HEK293T (cell line): ENCODE results near the gene CPT1B.
"Not testable (repeated sequence)": the region's sequence is repeated elsewhere in the genome, so short reads cannot be mapped to it uniquely, and the experiment has no call there.

Experiments used
- CTCF ChIA-PET: fragments of 350-600 bp; formaldehyde crosslinking; extraction: SDS; loops from one replicate; lab custom pipeline; 2021; ENCODE audit warnings: antibody characterized with exemption, inconsistent platforms; lab: Yijun Ruan, JAX
- POLR2A ChIA-PET: fragments of 350-600 bp; formaldehyde crosslinking; extraction: SDS; loops from one replicate; lab custom pipeline; 2020; ENCODE audit warnings: antibody characterized with exemption, inconsistent platforms; lab: Yijun Ruan, JAX
- DNase-seq: peaks from one replicate; pipeline ENCODE4 v3.0.0; 2012; ENCODE audit warnings: mixed read lengths; ENCODE audit errors: extremely low spot score
- ARNT ChIP-seq: fragments of 450-650 bp; IDR thresholded peaks from 2 replicates; pipeline ENCODE4 v1.6.1; 2017; ENCODE audit warnings: mild to moderate bottlenecking
- BHLHE40 ChIP-seq: fragments of 450-650 bp; IDR thresholded peaks from 2 replicates; pipeline ENCODE4 v1.6.1; 2016; ENCODE audit warnings: mild to moderate bottlenecking, moderate library complexity, borderline replicate concordance
- CTBP1 ChIP-seq: fragments of 450-650 bp; IDR thresholded peaks from 2 replicates; pipeline ENCODE4 v1.6.1; 2016; ENCODE audit warnings: borderline replicate concordance
- ELF4 ChIP-seq: fragments of 450-650 bp; IDR thresholded peaks from 2 replicates; pipeline ENCODE4 v1.6.1; 2017; ENCODE audit warnings: antibody characterized with exemption
- FOXA1 ChIP-seq: fragments of 450-650 bp; IDR thresholded peaks from 2 replicates; pipeline ENCODE4 v1.6.1; 2016; ENCODE audit warnings: mild to moderate bottlenecking
- FOXK2 ChIP-seq: fragments of 450-650 bp; IDR thresholded peaks from 2 replicates; pipeline ENCODE4 v1.6.1; 2016; ENCODE audit warnings: mild to moderate bottlenecking
- FOXM1 ChIP-seq: fragments of 450-650 bp; IDR thresholded peaks from 2 replicates; pipeline ENCODE4 v1.6.1; 2017; ENCODE audit warnings: mild to moderate bottlenecking, borderline replicate concordance
- L3MBTL2 ChIP-seq: fragments of 450-650 bp; conservative IDR thresholded peaks from 2 replicates; pipeline ENCODE4 v1.6.1; 2016; ENCODE audit warnings: mild to moderate bottlenecking
- LEF1 ChIP-seq: fragments of 450-650 bp; IDR thresholded peaks from 2 replicates; pipeline ENCODE4 v1.6.1; 2017; ENCODE audit warnings: mild to moderate bottlenecking, borderline replicate concordance
- NFRKB ChIP-seq: fragments of 450-650 bp; IDR thresholded peaks from 2 replicates; pipeline ENCODE4 v1.6.1; 2016; ENCODE audit warnings: mild to moderate bottlenecking, moderate library complexity
- SP1 ChIP-seq: fragments of 450-650 bp; IDR thresholded peaks from 2 replicates; pipeline ENCODE4 v1.6.1; 2017
- SUZ12 ChIP-seq: fragments of 450-650 bp; IDR thresholded peaks from 2 replicates; pipeline ENCODE4 v1.6.1; 2016; ENCODE audit warnings: mild to moderate bottlenecking
- TARDBP ChIP-seq: fragments of 450-650 bp; IDR thresholded peaks from 2 replicates; pipeline ENCODE4 v1.6.1; 2016
- ZNF384 ChIP-seq: fragments of 450-650 bp; IDR thresholded peaks from 2 replicates; pipeline ENCODE4 v1.6.1; 2016

The CPT1B gene

DNA sequence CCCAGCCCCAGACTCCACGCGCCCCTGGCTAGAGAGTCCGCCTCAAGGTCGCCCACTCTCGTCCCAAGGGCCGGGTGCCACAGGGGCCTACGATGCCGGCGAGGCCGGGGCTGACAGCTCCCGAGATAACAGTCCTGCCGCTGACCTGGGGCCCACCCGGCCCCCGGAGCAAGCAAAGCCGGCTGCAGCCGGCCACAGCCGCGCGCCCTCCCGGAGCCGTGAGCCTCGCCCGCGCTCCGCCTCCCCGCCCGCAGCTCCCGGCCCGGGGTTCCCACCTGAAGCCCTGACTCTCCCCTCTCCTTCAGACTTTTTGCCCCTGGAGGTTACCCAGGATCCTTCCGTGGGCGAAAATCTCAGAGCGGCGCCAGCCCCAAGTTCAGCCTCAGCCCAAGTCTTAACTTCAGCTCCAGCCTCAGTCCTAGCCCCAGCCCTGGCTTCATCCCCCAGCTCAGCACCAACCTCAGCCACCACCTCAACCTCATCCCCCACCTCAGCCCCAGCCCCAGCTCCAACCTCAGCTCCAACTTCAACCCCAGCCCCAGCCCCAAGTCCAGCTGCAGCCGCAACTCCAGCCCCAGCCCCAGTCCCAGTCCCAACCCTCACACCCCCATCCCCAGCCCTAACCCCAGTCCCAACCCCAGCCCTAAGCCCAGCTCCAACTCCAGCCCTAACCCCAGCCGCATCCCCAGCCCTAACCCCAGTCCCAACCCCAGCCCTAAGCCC lies 30.8 kb downstream of the CPT1B start:
- CTCF ChIA-PET: interaction anchor here (0.6 to 1.6 kb wide), 3 partner anchors 13 to 22 kb away, joined by 3 to 4 read pairs (median 3); partner anchors contain the start of genes SCO2 and SYCE3
- TF ChIP-seq NFRKB (no peak), ARNT (no peak), LEF1 (no peak)
- POLR2A ChIA-PET: interaction anchor here (1.0 to 1.1 kb wide), 2 partner anchors 22 to 39 kb away, joined by 4 to 6 read pairs; partner anchors contain the start of genes LMF2, NCAPH2 and SCO2
- DNase-seq: no peak

DNA sequence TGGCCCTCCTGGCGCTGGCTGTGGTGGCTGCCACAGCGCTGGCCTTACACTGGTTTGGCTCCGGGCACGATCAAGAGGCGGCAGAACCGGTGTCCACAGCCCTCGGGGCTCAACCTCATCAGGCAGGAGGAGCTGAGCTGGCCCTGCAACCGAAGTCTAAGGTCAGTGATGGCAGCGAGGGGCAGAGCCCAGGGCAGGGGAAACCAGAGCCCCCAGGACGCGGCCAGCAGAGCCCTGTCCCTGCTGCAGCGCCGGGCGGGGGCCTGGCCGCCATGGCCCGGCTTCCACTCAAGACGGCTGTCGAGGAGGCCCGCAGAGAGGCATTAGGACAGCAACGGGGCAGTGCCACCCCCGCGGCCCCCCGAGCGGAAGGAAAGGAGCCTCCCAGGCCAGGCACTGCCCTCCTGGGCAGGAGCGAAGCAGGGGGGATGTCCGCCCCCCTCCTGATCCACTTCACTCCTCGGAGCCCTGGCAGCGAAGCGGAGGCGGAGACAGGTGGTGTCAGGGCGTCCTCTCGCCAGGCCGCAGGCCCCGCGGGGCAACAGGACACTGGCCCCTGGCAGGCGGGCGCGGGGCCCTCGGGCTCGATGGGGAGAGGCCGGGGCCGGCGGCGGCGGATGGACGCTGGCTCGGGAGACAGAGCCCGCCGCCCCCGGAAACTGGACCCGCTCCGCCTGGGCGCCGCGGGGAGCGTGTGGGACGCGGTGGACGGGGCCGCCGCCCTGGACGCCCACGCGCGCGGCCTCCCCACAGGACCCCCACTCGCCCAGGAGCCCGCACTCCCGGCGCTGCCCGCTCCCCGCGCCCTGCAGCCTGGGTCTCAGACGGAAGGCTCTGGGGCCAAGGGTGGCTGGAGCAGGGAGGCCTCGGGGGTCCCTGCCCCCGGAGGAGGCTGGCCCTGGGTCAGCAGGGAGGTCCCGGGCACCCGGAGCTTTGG lies 31.6 kb downstream of the CPT1B start:
- ChIA-PET POLR2A (interaction anchor here (0.8 to 1.9 kb wide), 3 partner anchors 21 to 39 kb away, joined by 3 to 13 read pairs (median 6); partner anchors contain the start of genes LMF2, NCAPH2 and SCO2), CTCF (interaction anchor here (0.8 to 1.9 kb wide), 3 partner anchors 16 to 21 kb away, joined by 3 to 12 read pairs (median 11); partner anchors contain the start of genes SCO2 and SYCE3)
- TF ChIP-seq ARNT: no peak
- DNase-seq: no peak

GRCh38 chr22:50545522-50546325 lies 32.5 kb downstream of the CPT1B start, which contains the start of gene KLHDC7B:
KLHDC7B (plus strand) TSS chr22:50545899; CDS start chr22:50546244, 345 bp downstream.
- TF ChIP-seq LEF1 (no peak), FOXM1 (no peak), ELF4 (no peak)
- ChIA-PET POLR2A (interaction anchor here (0.8 to 1.9 kb wide), 3 partner anchors 17 to 38 kb away, joined by 3 to 13 read pairs (median 3); partner anchors contain the start of genes LMF2, NCAPH2, SCO2 and SYCE3), CTCF (interaction anchor here (1.1 to 1.9 kb wide), 4 partner anchors 9 to 20 kb away, joined by 4 to 12 read pairs (median 8); partner anchors contain the start of genes SCO2 and SYCE3)
- no peak for DNase-seq

DNA sequence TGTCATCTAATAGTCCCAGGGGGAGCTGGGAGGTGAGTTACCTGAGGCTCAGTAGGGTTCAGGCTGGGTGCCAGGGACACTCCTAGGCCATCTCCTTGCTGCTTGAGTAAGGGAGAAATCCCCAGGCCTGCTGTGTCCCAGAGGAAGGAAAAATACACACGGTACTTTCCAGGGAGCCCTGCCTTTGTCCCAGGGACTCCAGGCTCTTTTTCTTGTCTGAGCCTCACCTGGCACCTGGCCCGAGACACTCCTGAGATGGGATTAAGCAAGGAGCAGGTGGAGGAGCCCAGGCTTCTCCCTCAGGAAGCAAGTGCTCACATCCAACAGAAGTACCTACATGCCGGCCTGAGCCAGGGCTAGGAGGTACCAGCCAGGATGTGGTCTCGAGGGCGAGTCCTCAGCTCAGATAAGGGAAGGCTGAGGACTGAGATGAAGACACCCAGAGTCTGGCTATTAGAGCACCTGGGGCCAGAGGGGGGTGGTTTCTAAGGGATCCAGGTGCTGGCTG lies 33.4 kb downstream of the CPT1B start:
- TF ChIP-seq NFRKB (no peak), L3MBTL2 (no peak), FOXA1 (no peak), FOXK2 (no peak), ZNF384 (no peak), SUZ12 (no peak), BHLHE40 (no peak), TARDBP (no peak), FOXM1 (no peak), SP1 (no peak), ARNT (no peak)
- POLR2A ChIA-PET: interaction anchor here (0.9 to 1.9 kb wide), 2 partner anchors 18 to 19 kb away, joined by 3 to 13 read pairs; partner anchors contain the start of genes SCO2 and SYCE3
- DNase-seq: no peak
- CTCF ChIA-PET: interaction anchor here (1.1 to 1.9 kb wide), 4 partner anchors 10 to 19 kb away, joined by 4 to 12 read pairs (median 8); partner anchors contain the start of genes SCO2 and SYCE3

DNA sequence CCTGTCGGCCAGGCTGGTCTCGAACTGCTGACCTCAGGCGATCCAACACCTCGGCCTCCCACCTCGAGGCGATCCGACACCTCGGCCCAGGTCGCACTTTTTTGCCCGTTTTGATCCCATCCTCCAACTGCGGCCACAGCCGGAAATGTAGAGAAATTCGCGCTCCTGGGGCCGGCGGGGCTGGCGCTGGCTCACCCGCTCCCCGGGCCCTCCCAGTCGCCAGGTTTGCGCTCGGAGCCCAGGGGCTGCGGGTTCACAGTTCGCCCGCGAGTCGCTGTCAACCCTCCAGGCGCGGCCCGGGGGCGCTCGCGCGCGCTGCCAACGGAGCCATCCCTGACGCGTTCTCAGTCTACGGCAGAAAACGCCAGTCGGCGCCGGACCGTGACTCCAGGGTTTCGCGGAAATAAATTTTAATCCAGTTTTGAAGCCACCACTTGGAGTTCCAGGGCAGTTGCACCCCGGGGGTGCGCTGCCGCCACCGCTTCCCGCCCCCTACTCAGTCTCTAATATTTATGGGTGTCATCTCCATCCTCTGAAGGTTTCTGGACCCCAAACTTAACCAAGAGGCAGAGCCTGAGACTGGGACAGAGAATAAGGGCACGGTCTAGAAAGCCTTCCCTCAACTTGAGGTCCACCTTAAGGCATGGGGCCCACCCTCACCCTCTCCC lies 34.0 kb downstream of the CPT1B start:
- TF ChIP-seq TARDBP (no peak), FOXA1 (no peak), NFRKB (no peak), ARNT (no peak), SP1 (no peak), CTBP1 (no peak), L3MBTL2 (no peak), FOXM1 (no peak), FOXK2 (no peak), ELF4 (no peak), ZNF384 (no peak), LEF1 (no peak)
- peak; percentile 91 for DNase-seq
- ChIA-PET POLR2A (no interaction called here), CTCF (interaction anchor here (1.6 to 1.8 kb wide), 2 partner anchors 11 to 19 kb away, joined by 6 to 11 read pairs; partner anchors contain the start of gene SCO2)

- no peak for TF ChIP-seq TARDBP
- CTCF ChIA-PET: no interaction called here
- POLR2A ChIA-PET: interaction anchor here (1.0 kb wide), 1 partner anchor 17 kb away, joined by 4 read pairs; the partner anchor contains the start of gene SCO2
These were observed 35.8 kb downstream of the CPT1B start for GRCh38 chr22:50542416-50542927.

DNA sequence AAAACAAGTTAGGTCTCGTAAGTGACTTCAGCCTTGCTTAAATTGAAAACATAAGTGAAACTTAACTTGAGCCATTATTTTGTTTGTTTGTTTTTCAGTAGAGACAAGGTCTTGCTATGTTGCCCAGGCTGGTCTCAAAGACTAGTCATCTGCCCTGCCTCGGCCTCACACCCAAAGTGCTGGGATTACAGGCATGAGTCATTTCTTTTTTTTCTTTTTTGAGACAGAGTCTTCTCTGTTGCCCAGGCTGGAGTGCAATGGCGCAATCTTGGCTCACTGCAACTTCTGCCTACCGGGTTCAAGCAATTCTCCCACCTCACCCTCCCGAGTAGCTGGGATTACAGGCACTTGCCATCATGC lies 36.6 kb downstream of the CPT1B start:
- POLR2A ChIA-PET: interaction anchor here (7.3 kb wide), 1 partner anchor 17 kb away, joined by 49 read pairs; the partner anchor contains the start of gene SCO2
- DNase-seq: not testable (repeated sequence)
- CTCF ChIA-PET: interaction anchor here (1.8 kb wide), 1 partner anchor 22 kb away, joined by 7 read pairs; the partner anchor contains the start of gene SYCE3

More at GRCh38 chr22:50542416-50542927, 35.8 kb downstream of the CPT1B start:
- DNase-seq: no peak
